Measurements from ENCODE around the gene CHRNB1.

Gene CHRNB1

DNA sequence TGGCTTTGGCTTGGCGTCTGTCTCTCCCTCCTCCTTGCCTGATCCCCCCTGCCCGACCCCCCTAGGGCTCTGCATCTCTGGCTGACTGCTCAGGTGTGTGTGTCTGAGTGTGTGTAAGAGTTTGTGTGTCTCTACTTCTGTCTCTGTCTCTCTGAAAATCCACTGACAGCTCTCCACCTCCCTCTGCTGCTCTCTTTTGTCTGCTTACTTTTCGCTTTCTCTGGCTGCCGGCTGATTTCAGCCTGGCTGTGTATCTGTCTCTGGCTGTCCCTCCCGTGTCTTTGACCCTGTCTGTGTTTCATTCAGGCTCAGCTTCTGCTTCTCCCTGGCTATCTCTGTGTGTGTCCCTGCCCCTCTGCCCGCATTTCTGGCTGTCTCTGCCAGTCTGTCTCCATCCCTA is 28.5 kb upstream of the CHRNB1 start:
- no peak for DNase-seq

DNA sequence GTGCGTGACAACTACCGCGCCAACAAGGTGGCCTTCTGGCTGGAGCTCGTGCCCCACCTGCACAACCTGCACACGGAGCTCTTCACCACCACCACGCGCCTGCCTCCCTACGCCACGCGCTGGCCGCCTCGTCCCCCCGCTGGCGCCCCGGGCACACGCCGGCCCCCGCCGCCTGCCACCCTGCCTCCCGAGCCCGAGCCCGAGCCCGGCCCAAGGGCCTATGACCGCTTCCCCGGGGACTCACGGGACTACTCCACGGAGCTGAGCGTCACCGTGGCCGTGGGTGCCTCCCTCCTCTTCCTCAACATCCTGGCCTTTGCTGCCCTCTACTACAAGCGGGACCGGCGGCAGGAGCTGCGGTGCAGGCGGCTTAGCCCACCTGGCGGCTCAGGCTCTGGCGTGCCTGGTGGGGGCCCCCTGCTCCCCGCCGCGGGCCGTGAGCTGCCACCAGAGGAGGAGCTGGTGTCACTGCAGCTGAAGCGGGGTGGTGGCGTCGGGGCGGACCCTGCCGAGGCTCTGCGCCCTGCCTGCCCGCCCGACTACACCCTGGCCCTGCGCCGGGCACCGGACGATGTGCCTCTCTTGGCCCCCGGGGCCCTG is 27.7 kb upstream of the CHRNB1 start:
- no peak for DNase-seq

DNA sequence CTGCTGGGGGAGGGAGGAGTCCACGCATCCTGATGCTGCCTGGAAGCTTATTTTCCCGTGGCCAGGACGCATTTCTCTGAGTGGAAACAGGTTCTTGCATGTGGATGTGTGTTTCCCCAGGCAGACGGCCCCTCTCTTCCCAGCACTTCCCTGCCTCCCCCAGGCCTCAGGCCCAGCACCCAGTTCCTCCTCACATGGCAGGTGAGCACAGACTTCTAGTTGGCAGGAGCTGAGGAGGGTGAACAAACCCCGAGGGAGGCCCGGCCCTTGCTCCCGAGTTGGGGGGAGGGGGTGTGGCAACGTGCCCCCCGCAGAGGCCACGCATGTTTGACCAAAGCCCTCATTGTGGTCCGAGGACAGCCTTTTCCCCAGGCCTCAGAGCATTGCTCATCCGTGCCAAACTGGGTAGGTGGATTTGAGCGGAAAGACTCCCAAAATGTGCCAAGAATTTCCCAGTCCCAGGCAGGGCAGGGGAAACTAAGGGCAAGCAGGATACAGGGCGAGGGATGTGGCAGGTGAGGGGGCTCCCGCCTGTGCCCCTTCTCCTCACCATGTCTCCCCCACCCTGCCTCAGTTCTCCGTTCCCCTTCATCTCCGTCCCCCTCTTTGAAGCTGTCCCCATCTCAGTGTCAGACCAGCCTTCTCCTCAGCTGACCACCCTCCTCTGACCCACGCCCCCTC is 26.2 kb upstream of the CHRNB1 start:
- no peak for DNase-seq

DNA sequence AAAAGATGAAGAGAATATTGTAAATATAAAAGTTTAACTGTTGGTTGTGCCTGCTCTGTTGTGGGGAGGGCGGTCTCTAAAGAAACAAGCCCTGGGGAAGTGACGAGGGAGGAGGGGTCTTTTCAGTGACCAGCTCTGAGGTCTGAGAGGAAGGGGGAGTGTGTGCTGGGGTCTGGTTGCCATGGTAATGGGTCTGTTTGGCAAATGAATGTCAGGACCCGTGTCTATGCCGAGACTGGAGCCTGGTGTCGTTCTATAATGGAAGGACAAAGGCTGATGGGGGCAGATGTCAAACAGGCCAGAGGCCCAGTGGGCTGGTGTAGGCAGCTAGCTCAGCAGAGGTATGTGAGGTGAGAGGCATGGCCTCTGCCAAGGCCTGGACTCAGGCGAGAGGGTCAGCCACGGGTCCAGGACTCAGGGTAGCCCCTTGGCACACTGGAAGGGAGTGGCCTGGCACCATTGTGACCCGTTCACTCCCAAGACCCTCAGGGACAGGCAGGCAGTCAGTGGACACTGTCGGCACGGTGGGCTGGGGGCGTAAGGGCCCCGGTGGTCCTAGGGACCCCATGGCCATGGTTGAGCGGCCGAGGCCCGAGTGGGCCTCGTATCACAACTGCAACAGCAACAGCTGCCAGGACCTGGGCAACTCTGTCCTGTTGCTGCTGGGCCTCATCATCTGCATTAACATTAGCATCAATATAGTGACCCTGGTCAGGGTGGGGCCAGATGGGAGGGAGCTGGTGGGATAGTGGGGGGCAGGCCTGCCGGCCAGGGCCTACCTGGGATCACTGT is 24.8 kb upstream of the CHRNB1 start, which contains the start of gene SPEM1:
SPEM1 (plus strand) TSS at position 506 of the 792 bp plus-strand sequence; CDS start at position 567, 61 bp downstream.
- no peak for DNase-seq

DNA sequence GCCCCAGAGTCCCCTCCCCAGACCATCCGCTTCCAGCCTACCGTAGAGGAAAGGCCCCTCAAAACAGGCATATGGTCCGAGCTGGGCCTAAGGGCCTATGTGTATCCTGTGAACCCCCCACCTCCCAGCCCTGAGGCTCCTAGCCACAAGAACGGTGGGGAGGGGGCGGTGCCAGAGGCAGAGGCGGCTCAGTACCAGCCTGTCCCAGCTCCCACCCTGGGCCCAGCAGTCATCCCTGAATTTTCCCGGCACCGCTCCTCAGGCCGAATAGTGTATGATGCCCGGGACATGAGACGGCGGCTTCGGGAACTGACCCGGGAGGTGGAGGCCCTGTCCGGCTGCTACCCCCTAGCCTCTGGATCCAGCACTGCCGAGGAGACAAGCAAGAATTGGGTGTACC is 23.7 kb upstream of the CHRNB1 start:
- DNase-seq: no peak

DNA sequence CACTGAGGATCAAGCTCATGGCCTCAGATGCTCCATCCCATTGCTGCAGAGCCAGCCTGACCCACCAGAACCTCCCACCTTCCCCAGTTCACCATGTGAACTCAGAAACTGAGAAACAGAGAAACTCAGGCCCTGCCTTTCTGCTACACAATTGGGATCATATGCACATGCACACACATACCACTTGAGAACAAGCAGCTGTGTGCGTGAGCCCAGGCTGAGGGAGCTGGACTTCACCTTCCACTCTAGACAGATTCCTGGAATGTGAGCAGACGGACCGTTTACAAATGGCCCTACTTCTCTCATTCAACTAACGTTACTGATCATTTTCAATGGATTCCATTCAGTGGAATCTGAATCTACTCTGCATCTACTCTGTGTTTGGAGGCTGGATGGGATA is 21.2 kb upstream of the CHRNB1 start:
- DNase-seq: no peak

DNA sequence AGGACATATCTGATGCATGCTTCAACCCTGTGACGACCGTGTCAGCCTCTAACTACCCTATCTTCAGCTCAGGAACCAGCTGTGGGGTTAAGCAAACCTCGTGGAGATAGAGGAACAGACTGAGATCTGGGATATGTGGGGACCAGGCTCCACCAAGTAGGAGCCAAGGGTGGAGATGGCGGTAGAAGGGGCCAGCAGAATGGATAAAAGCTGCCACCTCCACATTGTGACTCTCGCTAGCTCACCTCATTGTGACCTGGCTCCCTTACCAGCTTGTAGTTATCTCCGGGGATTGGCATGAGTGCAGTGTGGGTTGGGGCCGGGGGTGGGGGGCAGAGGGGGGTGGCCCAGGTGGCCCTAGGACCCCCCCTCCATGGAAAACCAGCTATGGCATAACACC is 19.5 kb upstream of the CHRNB1 start, which contains the start of gene SPEM2:
SPEM2 (plus strand) TSS at position 301 of the 400 bp plus-strand sequence; CDS start at position 374, 73 bp downstream.
- DNase-seq: no peak

DNA sequence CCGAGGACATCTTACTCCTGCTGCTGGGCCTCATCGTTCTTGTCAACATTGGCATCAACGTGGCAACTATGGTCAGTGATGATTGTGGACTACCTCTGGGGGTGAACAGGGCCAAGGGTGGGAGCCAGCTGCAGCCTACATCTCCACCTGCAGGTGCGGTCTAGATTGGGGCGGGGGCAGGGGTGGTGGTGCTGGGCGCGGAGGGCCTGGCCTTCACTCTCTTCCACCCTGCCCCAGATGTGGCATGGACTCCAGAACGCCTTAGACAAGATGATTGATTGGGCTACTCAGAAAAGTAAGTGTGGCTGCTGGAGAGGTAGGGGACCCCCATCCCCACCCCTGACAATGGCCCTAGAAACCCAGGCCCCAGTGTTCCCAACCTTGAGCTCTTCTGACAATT is 19.1 kb upstream of the CHRNB1 start:
- DNase-seq: no peak

DNA sequence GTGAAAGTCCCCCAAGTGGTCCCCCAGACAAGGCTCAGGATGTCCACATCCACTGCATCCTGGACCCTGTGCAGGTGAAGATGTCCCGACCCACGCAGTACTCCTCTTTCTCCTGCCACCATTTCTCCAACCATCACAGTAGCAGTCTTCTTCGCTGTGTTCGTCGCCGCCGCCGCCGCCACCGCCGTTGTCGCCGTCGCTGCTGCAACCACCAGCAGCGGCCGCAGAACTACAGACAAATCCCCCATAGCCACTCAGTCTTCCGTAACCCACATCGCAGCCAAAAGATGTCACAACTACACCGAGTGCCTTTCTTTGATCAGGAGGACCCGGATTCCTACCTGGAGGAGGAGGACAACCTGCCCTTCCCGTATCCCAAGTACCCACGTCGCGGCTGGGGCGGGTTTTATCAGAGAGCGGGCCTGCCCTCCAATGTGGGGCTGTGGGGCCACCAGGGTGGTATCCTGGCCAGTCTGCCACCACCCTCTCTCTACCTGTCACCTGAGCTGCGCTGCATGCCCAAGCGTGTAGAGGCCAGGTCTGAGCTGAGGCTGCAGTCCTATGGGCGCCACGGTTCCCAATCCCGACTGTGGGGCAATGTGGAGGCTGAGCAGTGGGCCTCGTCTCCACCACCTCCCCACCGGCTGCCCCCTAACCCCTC is 18.5 kb upstream of the CHRNB1 start:
- DNase-seq: no peak

DNA sequence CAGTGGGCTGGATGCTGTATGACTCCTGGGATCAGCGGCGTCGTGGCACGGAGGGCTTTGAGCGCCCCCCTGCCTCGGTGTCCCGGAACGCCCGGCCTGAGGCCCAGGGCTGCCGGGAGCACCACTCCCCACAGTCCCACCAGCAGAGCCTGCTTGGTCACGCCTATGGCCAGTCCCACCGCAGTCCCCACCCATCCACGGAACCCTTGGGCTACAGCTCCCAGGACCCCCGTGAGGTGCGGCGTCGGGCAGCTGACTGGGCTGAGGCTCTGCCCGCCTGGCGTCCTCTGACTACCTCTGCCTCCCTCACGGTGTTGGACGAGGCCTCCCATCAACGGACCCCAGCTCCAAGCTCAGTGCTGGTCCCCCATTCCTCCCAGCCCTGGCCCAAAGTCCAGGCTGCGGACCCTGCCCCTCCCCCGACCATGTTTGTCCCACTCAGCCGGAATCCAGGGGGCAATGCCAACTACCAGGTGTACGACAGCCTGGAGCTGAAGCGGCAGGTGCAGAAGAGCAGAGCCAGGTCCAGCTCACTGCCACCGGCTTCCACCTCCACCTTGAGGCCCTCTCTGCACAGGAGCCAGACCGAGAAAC is 17.9 kb upstream of the CHRNB1 start:
- DNase-seq: no peak

DNA sequence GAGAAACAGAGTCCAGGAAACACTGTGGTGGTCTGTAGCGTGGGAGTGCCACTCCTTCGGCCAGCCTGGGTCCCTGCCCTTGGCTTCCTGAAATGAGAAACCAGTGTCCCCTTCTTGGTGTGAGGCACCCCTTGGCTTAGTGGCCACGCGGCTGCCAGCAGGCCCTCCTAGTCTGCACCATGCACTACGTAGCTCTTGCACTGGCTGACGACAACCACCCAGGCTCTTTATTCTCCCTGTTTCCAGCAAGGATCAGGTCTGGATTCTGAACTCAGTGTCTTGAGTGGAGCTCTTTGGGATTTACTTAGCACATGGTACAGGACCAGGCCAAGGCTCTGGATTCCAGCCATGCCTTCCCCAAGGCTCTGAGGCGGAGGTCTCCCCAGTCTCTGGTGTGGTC is 17.3 kb upstream of the CHRNB1 start:
- DNase-seq: no peak

DNA sequence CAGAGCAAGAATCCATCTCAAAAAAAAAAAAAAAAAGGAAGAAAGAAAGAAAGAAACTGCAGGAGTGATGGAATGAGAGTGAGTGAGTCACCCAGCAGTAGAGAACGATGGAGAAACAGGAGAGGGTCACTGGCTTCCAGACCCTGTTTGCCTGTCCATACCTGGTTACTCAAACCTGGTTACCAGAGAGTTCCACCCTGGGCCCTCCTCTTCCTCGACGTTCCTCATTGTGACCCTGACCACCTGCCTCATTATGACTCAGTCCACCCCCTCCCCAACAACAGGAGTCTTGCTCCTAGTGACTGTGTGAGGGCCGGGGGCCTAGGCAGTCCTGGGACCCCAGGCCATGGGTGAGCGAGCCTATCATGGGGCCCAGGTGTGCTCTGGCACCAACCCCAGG is 16.3 kb upstream of the CHRNB1 start, which contains the start of gene SPEM3:
SPEM3 (plus strand) TSS at position 301 of the 400 bp plus-strand sequence; CDS start at position 347, 46 bp downstream.
- DNase-seq: no peak

DNA sequence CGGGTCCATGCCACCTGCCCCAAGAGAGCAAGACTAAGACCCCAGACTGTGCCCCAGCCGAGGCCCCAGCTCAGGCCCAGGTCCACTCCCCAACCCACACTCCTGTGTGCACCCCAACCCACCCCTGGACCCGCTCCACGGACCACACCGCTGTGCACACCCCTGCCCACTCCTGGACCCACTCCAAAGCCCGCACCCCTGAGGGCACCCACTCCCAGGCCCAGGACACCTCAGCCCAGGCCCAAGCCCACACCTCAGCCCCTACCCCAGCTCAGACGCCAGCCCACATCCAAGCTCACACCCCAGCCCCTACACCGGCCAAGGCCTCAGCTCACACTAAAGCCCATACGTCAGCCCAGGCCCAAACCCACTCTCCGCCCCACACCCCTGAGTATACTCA is 15.1 kb upstream of the CHRNB1 start:
- no peak for DNase-seq

DNA sequence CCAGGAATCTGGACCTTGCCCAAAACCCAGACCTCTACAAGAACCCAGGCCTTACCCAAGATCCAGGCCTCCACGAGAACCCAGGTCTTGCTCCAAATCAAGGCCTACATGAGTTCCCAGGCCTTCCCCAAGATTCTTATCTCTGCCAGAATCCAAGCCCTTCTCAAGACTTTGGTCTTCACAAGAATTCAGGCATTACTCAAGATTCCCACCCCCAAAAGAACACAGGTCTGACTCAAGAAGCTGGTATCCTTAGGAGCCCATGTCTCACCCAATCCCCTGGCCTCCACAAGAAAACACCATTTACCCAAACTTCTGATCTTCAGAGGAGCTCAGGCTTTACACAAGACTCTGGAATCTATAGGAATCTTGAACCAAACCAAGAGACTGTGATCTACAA is 13.6 kb upstream of the CHRNB1 start:
- no peak for DNase-seq

DNA sequence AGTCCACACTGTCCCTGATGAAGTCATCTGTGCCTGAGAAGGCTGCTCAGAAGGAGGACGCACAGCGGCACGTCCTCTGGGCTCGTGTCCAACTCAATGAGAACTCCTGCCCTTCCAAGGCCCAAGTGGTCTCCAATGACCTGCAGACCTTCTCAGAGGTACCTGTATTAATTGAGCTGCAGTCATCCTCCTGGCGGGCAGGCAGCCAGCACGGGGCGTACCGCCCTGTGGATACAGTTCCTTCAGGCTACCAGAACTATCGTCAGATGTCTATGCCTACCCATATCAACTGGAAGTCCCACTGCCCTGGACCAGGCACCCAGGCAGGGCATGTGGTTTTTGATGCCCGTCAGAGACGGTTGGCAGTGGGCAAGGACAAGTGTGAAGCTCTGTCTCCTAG is 12.6 kb upstream of the CHRNB1 start:
- DNase-seq: no peak

DNA sequence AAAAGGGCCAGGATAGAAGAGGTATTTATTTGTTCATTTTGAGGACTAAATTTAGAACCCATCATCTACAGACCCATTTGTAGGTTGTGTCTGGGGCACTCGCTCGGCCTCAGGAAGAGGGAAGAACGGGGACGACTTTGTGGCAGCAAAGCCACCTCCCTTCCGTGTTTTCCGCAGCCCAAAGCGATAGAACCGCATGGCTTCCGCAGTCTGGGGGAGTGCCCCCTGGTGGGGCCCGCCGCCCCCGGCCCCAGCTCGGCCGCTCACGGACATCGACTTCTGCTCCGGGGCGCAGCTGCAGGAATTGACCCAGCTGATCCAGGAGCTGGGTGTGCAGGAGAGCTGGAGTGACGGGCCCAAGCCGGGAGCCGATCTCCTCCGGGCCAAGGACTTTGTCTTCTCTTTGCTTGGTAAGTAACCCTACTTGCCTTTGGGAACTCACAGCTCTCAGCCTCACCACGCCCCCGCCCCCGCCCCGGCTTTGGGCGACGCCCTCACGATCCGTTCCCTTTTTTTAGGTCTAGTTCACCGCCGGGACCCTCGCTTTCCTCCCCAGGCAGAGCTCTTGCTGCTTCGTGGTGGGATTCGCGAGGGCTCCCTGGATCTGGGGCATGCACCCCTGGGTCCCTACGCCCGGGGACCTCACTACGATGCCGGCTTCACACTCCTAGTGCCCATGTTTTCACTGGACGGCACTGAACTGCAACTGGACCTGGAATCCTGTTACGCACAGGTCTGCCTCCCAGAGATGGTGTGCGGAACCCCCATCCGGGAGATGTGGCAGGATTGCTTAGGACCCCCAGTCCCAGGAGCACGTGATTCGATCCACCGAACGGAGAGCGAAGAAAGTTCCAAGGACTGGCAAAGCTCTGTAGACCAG is 8.9 kb upstream of the CHRNB1 start:
- DNase-seq: peak; percentile 45 to 46

DNA sequence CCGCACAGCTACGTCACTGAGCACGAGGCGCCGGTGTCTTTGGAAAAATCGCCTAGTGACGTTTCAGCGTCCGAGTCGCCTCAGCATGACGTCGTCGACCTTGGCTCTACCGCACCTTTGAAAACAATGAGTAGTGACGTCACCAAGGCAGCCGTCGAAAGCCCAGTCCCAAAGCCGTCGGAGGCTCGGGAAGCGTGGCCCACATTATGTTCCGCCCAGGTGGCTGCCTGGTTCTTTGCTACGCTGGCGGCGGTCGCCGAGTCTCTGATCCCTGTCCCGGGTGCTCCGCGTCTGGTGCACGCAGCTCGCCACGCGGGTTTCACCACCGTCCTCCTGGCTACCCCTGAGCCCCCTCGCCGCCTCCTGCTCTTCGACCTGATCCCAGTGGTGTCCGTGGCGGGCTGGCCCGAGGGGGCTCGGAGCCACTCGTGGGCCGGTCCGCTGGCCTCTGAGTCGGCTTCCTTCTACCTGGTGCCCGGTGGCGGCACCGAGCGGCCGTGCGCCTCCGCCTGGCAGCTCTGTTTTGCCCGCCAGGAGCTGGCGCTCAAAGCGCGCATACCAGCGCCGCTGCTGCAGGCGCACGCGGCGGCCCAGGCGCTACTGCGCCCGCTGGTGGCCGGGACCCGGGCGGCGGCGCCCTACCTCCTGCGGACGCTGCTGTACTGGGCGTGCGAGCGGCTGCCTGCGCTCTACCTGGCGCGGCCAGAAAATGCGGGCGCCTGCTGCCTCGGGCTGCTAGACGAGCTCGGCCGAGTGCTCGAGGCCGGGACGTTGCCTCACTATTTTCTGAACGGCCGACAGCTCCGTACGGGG is 8.1 kb upstream of the CHRNB1 start:
- peak; percentile 79 to 80 for DNase-seq

DNA sequence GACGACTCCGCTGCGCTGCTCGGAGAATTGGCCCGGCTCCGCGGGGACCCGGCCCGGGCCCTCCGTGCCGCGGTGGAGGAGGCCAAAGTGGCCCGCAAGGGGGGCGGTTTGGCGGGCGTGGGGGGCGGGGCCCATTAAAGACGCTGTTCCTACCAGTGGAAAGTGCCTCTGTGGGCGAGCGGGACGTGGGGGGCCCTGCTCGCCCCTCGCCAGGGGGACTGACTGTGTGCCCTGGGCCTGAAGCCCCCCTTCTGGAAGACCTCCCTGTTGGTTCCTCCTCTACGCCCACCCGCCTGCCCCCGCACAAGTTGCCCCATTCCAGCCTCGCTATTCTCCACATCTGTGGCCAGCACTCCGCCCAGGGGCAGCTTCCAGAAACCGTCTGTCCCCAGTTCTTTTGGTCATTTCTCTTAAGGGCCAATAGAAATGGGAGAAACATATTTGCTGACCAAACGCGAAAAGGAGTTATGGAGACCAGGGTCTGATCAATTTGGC is 7.4 kb upstream of the CHRNB1 start:
- DNase-seq: peak in 1 of 2 experiments; percentile 12

DNA sequence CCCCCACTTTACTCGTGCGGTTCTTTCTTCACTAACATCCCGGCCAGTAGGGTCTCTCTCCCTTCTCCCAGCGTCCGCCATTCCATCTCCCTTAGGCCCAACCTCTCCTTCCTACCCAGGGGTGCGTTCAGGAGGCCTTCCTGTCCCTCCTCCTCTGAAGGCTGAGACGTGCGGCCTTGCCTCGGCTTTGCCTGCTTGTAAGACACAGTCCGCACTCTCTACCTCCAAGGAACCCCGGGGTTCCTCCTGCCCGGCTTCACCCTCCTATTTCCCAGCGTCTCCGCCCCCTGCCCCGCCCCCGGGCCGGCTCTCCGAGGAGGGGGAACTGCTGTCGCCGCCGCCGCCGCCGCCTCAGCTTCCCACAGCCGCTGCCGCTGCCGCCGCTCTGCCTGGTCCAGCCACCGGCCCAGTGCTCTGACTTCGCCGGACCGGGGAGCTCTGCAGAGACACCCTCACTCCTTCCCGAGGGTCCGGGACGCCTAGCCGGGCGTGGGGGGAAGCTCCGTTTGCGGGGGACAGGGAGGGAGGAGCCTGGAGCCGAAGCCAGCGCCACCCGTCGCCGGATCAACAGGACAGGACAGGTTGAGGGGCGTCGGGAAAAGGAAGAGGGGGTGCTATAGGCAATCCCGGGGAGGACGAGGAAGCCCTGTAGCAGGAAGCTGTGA is 6.8 kb upstream of the CHRNB1 start:
- peak; percentile 62 to 66 for DNase-seq
